Measurements from ENCODE around the gene DENND1A.

DNA sequence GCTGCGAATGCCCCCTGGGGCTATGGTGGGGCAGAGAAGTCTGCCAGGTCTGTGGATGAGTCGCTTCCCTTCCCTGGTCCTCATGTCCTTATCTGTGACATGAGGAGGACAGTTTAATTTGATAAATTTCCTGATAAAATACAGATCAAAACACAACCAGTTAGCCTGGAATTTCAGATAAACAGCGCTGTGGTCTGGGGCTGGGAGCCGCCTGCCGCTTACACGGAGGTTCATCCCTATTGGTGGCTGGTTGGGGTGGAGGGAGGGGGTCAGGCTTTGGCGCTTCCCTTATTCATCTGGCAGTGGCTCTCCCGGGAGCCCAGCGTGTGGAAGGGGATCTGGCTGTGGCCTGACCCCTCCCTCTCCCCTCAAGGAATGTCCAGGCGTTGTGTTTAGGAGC lies 556.0 kb downstream of the DENND1A start:
- TF ChIP-seq REST (IDR thresholded peaks at IDR 0.05; ENCODE audit: insufficient read depth in 1 of 2, low read depth in 2 of 2, low read length in 2 of 2): no peak
- no peak for TF ChIP-seq POLR2AphosphoS5 (IDR thresholded peaks at IDR 0.05; ENCODE audit: low read depth, low read length)
- TF ChIP-seq FOXP2 (optimal IDR thresholded peaks at IDR 0.05; ENCODE audit: borderline replicate concordance, extremely low read depth, extremely low read length, insufficient read depth): no peak

Measured in PFSK-1 (cell line).